HG03432 (cell line): ENCODE results near the gene ZNF225.
A peak's percentile ranks its signal among the peaks of the same experiment; 100 is the strongest.
"Not testable (repeated sequence)": the region's sequence is repeated elsewhere in the genome, so short reads cannot be mapped to it uniquely, and the experiment has no call there.

Experiments
- ATAC-seq: cut with Tn5 transposase; IDR thresholded peaks from one replicate; pipeline ENCODE4 v1.9.1; 2021; ENCODE audit warnings: mild to moderate bottlenecking, moderate library complexity; ENCODE audit not compliant: unreplicated experiment

The ZNF225 gene

GRCh38 chr19:44156475-44156874, 43.3 kb downstream of the ZNF225 start:
- no peak for ATAC-seq

GRCh38 chr19:44163789-44164188, 50.6 kb downstream of the ZNF225 start:
- ATAC-seq, result no peak

- ATAC-seq, result no peak
These were observed 51.1 kb downstream of the ZNF225 start for GRCh38 chr19:44164327-44164672.

GRCh38 chr19:44164673-44165512, 51.7 kb downstream of the ZNF225 start, which contains the start of gene ZNF226:
Gene ZNF226 (plus strand): TSS chr19:44165100. CDS start chr19:44170081, 4,981 bp downstream.
- ATAC-seq, result peak; percentile 89

DNA sequence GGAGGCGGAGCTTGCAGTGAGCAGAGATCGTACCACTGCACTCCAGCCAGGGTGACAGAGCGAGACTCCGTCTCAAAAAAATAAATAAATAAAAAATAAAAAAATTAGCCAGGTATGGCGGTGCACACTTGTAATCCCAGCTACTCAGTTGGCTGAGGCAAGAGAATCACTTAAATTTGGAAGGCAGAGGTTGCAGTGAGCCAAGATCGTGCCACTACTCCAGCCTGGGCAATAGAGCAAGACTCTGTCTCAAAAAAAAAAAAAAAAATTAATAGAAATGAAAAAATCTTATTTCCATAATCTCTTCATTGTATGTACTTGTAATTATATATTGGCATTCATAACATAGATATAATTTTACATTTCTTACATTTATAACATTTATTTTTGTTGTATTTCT, 57.5 kb downstream of the ZNF225 start:
- ATAC-seq, result not testable (repeated sequence)

DNA sequence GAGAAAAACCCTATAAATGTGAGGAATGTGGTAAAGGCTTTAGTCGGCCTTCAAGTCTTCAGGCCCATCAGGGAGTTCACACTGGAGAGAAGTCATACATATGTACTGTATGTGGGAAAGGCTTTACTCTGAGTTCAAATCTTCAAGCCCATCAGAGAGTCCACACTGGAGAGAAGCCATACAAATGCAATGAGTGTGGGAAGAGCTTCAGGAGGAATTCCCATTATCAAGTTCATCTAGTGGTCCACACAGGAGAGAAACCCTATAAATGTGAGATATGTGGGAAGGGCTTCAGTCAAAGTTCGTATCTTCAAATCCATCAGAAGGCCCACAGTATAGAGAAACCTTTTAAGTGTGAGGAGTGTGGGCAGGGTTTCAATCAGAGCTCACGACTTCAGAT, 63.4 kb downstream of the ZNF225 start:
- ATAC-seq, result no peak

DNA sequence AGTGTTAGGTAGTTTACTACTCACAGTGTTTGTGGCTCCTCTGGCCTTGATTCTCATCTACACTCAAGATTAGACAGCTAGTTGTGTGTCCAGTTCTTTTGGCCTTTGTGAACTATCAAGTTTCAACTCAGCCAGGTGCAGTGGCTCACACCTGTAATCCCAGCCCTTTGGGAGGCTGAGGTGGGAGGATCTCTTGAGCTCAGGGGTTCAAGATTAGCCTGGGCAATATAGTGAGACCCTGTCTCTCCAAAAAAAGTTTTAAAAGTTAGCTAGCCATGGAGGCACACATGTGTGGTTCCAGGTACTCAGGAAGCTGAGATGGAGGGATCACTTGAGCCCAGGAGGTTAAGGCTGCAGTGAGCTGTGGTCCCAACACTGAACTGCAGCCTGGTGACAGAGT, 67.8 kb downstream of the ZNF225 start:
- no peak for ATAC-seq

GRCh38 chr19:44182145-44182544, 68.9 kb downstream of the ZNF225 start:
- ATAC-seq, result no peak
